MV-4-11 (cell line): ENCODE data around the gene MTREX.

Experiments
- DNase-seq: peaks from one replicate; lab custom pipeline; 2025; lab: John Stamatoyannopoulos, UW

MTREX gene

DNA sequence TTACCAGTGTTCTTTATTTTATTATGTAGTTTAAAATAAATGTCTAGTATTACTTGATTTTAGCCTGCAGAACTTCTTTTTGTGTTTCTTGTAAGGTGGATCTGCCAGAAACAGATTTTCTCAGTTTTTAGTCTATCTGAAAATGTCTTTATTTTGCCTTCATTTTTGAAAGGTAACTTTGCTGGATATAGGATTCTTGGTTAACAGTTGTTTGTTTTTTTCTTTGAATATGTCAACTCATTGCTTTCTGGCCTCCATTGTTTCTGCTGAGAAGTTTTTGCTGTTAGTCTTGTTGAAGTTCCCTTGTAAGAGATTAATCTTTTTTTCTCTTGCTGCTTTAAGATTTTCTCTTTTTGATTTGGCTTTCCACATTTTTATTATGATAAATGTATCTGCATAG is 75.5 kb downstream of the MTREX start:
- DNase-seq, result no peak

DNA sequence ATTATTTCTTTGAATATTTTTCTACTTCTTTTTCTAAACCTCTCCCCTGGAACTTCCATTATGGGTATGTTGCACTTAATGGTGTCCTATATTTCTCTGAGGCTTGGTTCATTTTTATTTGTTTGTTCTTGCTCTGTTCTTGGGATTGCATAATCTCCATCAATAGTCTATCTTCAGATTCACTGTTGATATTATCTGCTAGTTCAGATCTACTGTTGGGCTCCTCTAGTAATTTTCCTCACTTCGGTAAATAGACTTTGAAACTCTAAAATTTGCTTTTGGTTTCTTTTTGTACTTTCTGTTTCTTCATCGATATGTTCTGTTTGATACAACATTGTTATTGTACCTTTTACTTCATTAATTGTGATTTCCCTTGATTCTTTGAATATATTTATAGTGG is 76.3 kb downstream of the MTREX start:
- DNase-seq, result no peak

DNA sequence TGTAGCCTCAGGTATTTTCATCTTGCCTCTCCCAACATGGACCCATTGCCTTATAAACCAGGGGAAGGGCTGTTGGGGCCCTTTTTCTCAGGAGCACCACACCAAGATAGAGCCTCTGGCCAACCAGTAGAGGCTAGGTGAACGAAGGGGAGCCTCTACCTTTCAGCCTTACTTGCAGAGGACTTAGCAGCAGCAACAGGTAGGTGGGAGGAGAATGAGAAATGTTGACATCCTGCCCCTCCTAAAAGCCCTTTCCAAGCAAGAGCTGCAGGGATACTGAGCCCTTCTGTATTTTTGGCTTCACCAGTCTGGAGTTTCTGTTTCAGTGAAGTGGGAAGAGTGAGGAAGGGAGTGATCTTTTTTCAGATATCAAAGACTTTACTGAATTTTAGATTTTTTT is 77.4 kb downstream of the MTREX start:
- no peak for DNase-seq

DNA sequence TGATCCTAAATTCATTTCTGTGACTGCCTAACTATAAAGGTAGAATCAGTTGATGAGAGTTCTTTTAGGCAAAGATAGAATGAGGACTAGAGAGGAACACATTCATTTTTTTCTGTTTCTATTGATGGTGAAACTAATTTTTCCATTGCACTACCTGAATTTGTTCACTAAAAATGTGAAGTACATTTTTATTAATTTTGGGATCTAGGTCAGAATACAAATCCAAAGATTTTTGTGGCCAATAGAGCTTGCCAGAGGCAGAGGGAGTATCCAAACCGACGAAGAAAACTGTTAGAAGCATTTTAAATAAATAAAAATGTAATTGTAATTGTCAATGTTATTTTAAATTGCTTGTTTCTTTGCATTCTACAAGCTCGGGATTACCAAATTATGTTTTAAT is 78.1 kb downstream of the MTREX start:
- no peak for DNase-seq

DNA sequence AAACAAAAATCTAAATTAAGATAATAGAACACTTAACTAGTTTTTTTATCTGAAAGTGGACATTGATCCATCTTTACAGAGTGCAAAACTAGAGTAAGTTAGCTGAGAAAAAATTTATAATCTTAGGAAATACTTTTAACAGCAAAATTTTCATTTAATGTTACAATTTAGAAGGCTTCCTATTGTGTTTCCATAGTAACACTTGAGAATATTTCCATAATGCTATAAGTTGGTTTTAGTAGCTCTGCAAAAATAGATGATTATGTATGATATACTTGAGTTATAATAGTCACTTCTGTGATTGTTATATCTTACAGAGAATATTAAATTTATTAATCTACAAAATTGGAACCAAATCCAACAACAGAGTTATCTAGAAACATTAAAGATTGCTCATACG is 78.6 kb downstream of the MTREX start:
- DNase-seq, result no peak

DNA sequence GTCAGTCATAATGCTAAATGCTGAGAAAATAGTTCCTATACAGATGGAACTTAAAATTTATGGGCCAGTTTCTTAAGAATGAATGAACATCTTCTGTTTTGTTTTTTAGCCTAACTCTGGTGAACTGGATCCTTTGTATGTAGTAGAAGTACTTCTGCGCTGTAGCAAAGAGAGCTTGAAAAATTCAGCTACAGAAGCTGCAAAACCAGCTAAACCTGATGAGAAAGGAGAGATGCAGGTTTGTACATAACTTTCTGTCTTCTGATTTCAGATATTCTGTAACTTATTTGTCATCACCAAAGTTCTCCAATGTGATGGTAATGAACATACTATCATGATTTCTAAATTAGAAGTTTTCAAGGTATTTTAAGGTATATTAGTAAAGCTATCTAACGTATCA is 80.1 kb downstream of the MTREX start:
- DNase-seq, result no peak

DNA sequence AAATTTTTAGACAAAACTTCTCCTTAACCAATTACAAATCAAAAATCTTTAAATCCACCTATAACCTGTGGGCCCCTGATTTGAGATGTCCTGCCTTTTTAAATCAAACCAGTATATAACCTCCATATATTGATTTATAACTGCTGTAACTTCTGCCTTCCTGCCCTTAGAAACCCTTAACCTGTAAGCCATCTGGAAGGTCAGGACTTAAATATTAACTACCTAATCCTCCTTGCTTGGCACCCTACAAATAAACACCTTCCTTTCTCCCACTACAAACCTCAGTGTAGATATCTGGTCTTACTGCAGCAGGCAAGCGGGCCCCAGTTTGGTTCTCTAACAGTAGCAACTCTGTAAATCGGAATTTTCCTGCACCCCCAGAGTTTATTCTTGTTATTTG is 83.9 kb downstream of the MTREX start:
- no peak for DNase-seq

DNA sequence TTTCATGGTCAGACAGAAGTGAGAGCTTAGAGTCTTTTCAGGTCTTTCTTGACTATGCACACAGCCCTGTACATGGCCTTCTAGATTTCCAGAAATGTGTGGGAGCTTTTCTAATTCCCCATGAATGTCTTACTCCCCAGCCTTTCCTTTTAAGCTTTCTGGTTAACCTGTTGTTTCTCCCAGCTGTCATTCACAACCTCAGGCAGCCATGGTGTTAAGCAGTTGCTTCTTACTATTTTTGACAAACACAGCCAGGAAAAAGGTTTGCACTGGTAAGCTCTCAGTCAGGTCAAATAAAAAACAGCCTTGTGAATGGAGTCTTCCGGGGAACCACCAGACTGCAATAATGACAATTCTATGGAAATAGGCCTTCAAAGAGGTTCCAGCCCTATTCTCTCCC is 84.9 kb downstream of the MTREX start:
- DNase-seq, result no peak

DNA sequence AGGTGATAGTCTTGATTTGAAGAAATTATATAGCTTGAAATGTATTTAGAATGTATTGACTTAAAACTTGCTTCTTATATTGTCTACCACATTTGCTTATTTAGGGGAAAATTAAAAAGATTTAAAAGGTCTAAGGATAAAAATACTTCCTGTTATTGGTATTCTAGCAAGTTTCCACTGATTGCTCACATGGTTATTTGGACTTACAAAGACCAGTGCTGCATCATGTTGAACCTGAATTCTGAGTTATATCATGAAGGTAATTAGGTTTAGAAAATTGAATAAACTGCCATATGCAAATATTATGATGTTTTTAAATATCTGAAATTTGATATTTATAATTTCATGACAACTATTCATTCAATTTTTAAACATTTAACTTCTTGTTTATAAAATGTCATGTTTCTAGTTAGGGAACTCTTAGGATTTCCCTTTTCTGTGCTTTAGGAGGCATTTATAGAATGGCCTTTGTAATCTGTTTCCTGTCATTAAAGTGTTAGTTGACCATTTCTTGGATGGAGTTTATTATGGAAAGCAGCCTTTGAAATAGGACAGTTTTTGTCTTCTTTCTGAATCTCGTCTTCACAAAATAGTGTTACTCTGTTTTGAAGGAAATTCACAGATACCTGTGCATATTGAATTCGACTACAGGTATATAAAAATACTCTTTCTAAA is 85.8 kb downstream of the MTREX start:
- no peak for DNase-seq

DNA sequence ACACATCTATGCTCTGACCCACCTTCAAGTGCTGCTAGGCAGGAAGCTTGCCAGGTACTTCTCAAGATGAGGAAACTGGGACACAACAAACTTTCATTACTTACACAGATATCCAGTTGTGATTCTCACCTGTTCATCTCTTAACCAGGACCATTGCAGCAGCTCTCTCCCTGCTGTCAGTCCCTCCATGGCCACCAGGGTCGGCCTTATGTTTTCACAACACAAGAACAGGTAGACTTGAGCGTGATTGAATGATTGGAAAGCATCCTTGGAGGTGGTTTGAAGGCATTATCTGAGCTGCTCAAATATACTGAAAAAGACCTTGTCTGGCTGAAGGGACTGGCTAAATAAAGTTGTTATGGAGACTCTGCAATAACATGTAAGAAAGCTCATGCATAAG is 94.4 kb downstream of the MTREX start:
- no peak for DNase-seq

DNA sequence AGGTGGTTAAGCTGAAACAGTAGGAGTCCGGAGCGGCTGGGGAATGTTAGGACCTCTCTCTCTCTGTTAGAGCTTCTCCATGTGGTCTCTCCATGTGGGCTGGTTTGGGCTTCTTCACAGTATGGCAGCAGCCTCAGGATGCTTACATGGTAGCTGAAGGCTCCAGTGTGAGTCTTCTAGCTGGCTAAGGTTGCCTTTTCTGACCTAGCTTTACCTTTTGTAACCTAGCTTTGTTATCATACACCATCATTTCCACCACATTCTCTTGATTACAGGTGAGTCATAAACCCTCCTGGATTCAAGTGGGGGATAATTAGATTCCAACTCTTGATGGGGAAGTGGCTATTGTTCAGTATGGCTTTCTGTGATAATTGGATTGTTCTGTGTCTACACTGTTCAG is 98.5 kb downstream of the MTREX start:
- DNase-seq, result no peak

DNA sequence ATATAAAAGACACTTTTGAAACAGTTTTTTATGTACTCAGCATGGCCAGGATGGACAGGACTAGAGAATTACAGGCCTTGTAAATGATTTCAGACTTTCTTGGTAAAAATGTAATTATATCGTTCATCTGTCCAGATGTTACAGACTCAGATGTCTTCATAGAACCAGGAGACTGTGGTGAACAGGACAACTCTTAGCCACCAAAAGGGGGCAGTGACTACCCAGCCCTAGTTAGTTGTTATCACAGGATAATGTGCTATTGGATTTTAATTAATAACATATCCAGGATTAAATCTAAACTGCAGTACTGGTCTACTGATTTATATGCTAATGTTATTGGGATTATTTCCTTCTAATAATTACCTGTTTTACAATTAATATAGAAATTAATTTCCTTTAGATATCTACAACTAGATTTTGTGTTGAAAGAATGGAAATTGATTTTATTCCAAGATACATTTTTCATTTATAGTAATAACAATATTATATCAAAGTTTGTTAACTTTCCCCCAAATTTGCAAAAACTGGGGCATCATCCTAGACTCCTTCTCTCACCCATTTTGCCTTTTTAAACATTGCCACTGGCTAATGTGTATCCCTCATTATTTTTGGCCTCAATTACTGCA is 99.4 kb downstream of the MTREX start:
- no peak for DNase-seq

DNA sequence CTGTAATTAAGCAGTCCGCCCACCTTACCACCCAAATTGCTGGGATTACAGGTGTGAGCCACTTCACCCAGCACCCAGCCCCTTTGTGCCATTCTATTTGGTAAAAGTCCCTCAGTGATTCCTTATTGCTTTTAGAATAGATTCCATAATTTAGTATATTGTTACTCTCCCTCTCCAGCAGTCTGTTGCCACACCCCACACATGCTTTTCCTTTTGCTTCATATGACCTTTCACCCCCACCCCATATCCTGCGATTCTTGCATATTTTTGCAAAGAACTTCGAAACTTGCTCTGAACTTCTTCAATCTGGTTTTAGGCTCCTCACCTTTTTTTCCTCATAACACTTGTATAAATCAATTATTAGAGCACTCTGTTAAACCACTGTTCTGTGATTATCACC is 100.2 kb downstream of the MTREX start:
- no peak for DNase-seq

DNA sequence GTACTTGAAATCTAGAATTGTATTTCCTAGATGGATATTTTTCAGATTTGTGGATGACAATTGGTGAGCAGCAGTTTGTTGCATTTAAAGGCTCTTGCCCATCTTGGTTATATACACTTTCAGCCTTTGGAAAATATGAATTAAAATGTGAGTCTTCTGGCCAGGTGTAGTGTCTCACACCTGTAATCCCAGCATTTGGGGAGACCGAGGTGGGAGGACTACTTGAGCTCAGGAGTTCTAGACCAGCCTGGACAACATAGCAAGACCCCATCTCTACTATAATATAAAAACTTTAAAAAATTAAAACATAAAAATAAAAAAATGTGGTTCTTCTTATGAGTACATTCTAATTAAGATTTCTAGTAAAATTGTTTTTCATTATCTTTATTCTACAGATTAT is 102.0 kb downstream of the MTREX start:
- DNase-seq, result no peak

DNA sequence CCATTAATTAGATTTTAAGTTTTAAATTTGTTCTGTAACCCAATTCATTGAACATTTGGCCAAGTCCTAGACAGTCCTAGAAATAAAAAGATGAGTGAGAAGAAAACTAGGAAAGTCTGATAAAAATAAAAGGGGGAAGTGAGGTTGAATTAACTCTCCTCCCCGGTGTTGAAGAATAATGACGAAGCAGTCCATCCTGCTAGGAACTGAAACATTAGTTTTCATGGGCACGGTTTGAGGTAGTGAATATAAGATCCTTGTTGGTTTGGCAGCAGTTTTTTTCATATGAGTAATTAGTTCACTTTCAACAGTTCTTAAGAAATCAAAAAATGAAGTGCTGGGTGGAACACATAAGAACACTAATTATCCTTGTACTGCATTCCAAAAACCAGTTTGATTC is 103.1 kb downstream of the MTREX start:
- DNase-seq, result peak; percentile 94

DNA sequence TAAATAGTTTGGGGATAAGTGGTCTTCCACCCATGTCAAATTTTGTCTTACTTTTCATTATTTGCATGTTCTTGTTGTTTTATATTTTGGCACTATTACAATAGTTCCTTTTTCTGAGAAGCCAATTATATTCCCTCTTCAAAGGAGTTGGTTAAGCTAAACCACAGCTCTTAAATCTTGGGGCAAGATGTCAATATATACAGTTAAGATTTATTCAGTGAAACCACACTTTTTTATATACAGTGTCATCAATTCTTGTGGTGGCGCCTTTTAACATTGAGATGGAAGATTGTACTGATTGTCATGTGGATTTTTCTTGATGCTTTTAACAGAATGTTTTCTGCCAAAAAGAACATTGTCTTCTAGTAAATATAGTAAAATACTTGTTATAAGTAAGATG is 104.1 kb downstream of the MTREX start:
- peak; percentile 89 for DNase-seq

DNA sequence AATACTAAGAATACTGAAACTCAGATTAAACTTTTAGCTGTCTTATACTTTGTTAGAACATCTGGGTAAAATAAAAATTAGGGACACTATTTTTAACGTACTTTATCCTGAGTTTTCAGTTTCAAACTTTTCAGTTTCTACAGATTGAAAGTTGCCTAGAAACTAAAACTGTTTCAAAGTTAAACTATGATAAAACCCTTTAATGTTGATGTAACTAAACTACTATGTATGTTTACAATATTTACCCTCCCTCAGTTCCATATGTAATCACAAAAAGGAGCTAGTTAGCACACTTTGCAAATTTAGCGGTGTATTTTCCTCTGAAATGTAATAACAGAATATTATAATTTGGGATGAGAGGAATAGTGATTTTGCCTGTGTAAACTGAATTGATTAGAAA is 105.9 kb downstream of the MTREX start:
- DNase-seq, result no peak

DNA sequence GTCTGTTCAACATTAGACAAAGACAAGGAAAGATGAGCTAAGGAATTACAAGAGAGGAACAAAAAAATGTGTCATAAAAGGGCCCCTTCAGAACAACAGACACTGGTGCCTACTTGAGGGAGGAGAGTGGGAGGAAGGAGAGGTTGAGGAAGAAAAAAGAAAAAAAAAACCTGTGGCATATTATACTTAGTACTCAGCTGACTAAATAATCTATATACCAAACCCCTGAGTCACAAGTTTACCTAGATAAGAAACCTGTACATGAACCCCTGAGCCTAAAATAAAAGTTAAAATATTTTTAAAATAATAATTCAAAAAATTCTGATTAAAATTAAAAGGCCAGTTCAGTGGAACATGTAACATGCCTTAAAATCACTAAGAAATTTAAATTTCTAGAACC is 107.3 kb downstream of the MTREX start:
- no peak for DNase-seq

DNA sequence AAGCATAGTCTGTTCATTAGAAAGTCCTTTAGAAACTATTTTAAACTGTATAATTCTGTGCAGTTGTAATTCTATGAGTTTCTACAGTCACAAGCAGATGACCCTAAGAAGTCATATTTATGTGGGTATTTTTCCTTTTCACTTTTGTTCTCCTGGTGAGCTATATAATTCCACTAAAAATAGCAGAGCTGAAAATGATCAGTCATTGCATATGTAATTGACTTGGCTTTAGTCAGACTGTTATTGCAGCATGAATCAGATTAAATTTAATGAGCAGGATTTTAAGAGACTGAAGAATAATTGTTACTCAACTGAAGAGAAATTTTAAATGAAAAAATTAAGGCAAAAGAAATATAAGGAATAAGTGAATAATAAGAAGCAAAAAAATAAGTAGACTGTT is 108.5 kb downstream of the MTREX start:
- DNase-seq, result no peak

DNA sequence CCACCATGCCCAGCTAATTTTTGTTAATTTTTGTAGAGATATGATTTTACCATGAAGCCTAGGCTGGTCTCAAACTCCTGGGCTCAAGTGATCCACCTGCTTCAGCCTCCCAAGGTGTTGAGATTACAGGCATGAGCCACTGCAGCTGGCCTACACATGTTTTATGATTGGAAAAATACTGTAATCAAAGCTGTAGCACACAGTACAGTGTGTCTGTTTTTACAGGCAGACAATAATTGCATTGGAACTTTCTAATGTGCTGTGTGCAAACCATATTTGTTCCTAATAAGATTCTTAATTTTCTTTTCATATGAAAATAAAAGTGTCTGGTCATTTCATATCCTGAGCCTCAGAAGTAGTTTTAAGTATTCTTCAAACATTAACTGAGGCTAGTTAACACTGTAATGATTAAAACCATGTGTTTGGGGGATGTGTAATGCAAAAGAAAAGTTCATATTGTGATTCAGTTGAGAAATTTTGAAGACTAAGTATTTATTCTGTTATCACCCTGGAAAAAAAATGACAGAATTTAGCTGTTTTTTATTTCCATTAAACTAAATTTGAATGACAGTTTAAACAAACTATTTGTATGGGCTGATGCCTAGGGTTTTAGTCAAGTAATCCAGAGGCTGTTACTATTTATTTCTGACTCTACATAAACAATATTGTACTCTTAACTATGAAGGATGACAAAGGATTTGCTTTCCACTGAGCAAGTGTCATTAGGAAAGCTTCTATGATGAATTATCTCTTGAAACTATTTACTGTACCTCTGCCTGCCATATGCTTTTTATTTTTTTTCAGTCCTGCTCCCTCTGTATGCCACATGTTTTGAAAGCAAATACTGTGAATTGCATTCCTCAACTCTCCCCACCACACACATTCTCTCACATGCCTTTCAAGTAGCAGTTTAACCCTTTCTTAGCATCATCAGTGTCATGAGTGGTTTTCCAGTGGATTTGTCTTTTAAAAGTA is 111.5 kb downstream of the MTREX start:
- no peak for DNase-seq

DNA sequence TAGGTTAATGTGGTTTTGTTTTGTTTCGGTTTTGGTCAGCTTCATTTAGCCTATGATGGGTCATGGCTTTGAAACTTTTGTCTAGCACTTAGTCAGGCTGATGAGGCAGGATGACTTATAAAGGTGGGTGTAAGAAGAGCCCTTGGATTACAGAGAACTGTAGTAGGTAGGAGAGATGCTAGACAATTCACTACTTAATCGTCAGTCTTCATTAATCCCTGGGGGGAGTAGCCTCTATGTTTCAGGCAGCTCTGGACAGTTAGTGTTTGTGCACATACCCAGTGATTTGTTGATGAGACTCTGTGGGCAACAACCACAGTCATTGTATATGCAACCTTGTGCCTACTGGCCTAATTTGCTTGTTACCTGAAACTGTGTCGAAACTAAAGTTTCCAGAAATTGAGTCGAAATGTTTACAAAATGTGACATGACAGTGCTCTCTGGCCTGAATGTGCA is 113.3 kb downstream of the MTREX start:
- peak; percentile 43 for DNase-seq

DNA sequence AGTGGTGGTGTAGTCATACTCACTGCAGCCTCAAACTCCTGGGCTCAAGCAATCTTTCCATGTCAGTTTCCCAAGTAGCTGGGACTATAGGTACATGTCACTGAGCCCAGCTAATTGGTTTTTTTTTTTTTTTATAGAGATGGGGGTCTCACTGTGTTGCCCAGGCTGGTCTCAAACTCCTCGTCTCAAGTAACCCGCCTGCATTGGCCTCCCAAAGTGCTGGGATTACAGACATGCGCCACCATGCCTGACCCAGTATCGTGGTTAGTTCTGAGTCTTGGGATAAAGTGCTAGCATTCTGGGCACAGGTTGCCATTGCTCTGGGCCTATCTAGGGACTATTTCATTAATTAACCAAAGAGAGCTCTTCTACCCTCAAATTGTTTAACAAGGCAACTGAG is 118.7 kb downstream of the MTREX start:
- no peak for DNase-seq

DNA sequence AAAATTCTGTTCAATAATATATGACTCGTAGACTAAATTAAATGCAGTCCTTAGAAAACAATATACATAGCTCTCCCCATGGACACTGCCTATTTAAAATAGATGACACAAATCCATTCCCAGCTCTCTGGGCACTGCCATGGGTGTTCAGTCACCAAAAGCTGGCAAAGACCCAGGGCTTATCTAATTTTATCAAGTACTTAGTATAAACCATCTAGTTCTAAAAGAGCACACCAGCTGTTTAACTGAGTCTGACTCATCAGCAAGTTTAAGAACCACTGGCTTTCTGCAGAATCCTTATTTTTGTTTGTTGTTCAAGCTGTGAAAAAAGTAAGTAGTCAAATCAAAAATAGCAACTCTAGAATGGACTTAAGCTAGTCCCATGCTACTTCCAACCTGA is 119.4 kb downstream of the MTREX start:
- DNase-seq, result no peak
